H9 (cell line): Measurements from ENCODE around the gene HTN3. TPM values are rescaled to one million over a fixed set of nuclear protein-coding genes. Genes with fewer than 3 reads are reported as not detected.
"Not testable (repeated sequence)": the region's sequence is repeated elsewhere in the genome, so short reads cannot be mapped to it uniquely, and the experiment has no call there.

ENCODE experiments used
- DNase-seq: peaks from one replicate; pipeline ENCODE4 v3.0.0-alpha.2; 2017
- H2AFZ ChIP-seq: one replicate; pipeline ENCODE4 v1.6.1; 2013; ENCODE audit warnings: mild to moderate bottlenecking, low read length, control low read depth, moderate library complexity
- H2AK5ac ChIP-seq: 2 replicates; pipeline ENCODE4 v1.6.1; 2013; ENCODE audit warnings: low read length, control low read depth, mixed read lengths; ENCODE audit not compliant: insufficient read length
- H2BK120ac ChIP-seq: one replicate; pipeline ENCODE4 v1.6.1; 2013; ENCODE audit warnings: low read depth, mild to moderate bottlenecking, low read length, control low read depth, inconsistent platforms; ENCODE audit not compliant: poor library complexity, severe bottlenecking
- H2BK12ac ChIP-seq: 2 replicates; pipeline ENCODE4 v1.6.1; 2013; ENCODE audit warnings: low read length, control low read depth, mixed read lengths, low read depth; ENCODE audit not compliant: insufficient read length
- H2BK15ac ChIP-seq: 2 replicates; pipeline ENCODE4 v1.6.1; 2013; ENCODE audit warnings: low read depth, low read length, control low read depth
- H2BK20ac ChIP-seq: one replicate; pipeline ENCODE4 v1.6.1; 2013; ENCODE audit warnings: low read depth, mild to moderate bottlenecking, low read length, control low read depth, inconsistent platforms; ENCODE audit not compliant: poor library complexity, severe bottlenecking
- H2BK5ac ChIP-seq: 2 replicates; pipeline ENCODE4 v1.6.1; 2013; ENCODE audit warnings: low read length, control low read depth, mixed read lengths; ENCODE audit not compliant: insufficient read length
- H3K14ac ChIP-seq: 2 replicates; pipeline ENCODE4 v1.6.1; 2013; ENCODE audit warnings: low read length, control low read depth; ENCODE audit not compliant: insufficient read depth
- H3K18ac ChIP-seq: 2 replicates; pipeline ENCODE4 v1.6.1; 2013; ENCODE audit warnings: low read depth, mild to moderate bottlenecking, mixed read lengths, low read length, control low read depth; ENCODE audit not compliant: insufficient read length
- H3K23ac ChIP-seq: 2 replicates; pipeline ENCODE4 v1.6.1; 2013; ENCODE audit warnings: low read length, control low read depth, mixed read lengths, low read depth; ENCODE audit not compliant: insufficient read length
- H3K23me2 ChIP-seq: 2 replicates; pipeline ENCODE4 v1.6.1; 2013; ENCODE audit warnings: low read depth, mild to moderate bottlenecking, mixed read lengths, low read length, control low read depth; ENCODE audit not compliant: insufficient read length, poor library complexity, severe bottlenecking
- H3K27ac ChIP-seq: 2 replicates; pipeline ENCODE4 v1.5.1; 2013; ENCODE audit warnings: low read length, control low read depth, mixed read lengths, low read depth; ENCODE audit not compliant: insufficient read length
- H3K27me3 ChIP-seq: 2 replicates; pipeline ENCODE4 v1.6.1; 2013; ENCODE audit warnings: low read length, control low read depth, inconsistent platforms; ENCODE audit not compliant: insufficient read depth
- H3K4ac ChIP-seq: 2 replicates; pipeline ENCODE4 v1.6.1; 2013; ENCODE audit warnings: low read depth, mild to moderate bottlenecking, control low read depth, inconsistent platforms, low read length, moderate library complexity
- H3K4me1 ChIP-seq: 2 replicates; pipeline ENCODE4 v1.6.1; 2013; ENCODE audit warnings: low read length, control low read depth, inconsistent platforms; ENCODE audit not compliant: insufficient read depth
- H3K4me2 ChIP-seq: 2 replicates; pipeline ENCODE4 v1.6.1; 2013; ENCODE audit warnings: low read length, control low read depth, mixed read lengths; ENCODE audit not compliant: insufficient read length, insufficient read depth
- H3K56ac ChIP-seq: 2 replicates; pipeline ENCODE4 v1.6.1; 2013; ENCODE audit warnings: low read depth, mild to moderate bottlenecking, mixed read lengths, low read length, control low read depth; ENCODE audit not compliant: insufficient read length
- H3K79me1 ChIP-seq: 2 replicates; pipeline ENCODE4 v1.6.1; 2013; ENCODE audit warnings: low read depth, mild to moderate bottlenecking, moderate library complexity, low read length, control low read depth, inconsistent platforms; ENCODE audit not compliant: insufficient read depth, poor library complexity, severe bottlenecking
- H3K79me2 ChIP-seq: 2 replicates; pipeline ENCODE4 v1.6.1; 2013; ENCODE audit warnings: low read length, control low read depth, inconsistent platforms; ENCODE audit not compliant: insufficient read depth
- H3K9ac ChIP-seq: 2 replicates; pipeline ENCODE4 v1.6.1; 2013; ENCODE audit warnings: low read length, control low read depth, mixed read lengths; ENCODE audit not compliant: insufficient read length; ENCODE audit errors: extremely low read depth
- H3K9me3 ChIP-seq: one replicate; pipeline ENCODE4 v1.6.1; 2013; ENCODE audit warnings: low read depth, low read length, inconsistent platforms; ENCODE audit not compliant: control insufficient read depth
- H3T11ph ChIP-seq: one replicate; pipeline ENCODE4 v1.6.1; 2013; ENCODE audit warnings: mild to moderate bottlenecking, low read length, control low read depth, inconsistent platforms
- H4K20me1 ChIP-seq: one replicate; pipeline ENCODE4 v1.6.1; 2013; ENCODE audit not compliant: control insufficient read depth, insufficient read length, insufficient read depth
- H4K5ac ChIP-seq: 2 replicates; pipeline ENCODE4 v1.6.1; 2013; ENCODE audit warnings: low read depth, mild to moderate bottlenecking, mixed read lengths, low read length, control low read depth; ENCODE audit not compliant: insufficient read length
- H4K8ac ChIP-seq: replicated peaks from 2 replicates; pipeline ENCODE4 v1.6.1; 2013; ENCODE audit warnings: low read length, control low read depth, mixed read lengths, low read depth; ENCODE audit not compliant: insufficient read length
- H4K91ac ChIP-seq: 2 replicates; pipeline ENCODE4 v1.6.1; 2013; ENCODE audit warnings: low read depth, mild to moderate bottlenecking, moderate library complexity, mixed read lengths, low read length, control low read depth; ENCODE audit not compliant: insufficient read length
- H3K27ac Mint-ChIP-seq, 3 experiments: 2 replicates in 2 of 3; 3 replicates in 1 of 3; pipeline ENCODE4 v1.8.0; 2020 to 2021; ENCODE audit warnings: mixed read lengths in 3 of 3, mild to moderate bottlenecking in 1 of 3, moderate library complexity in 1 of 3
- H3K27me3 Mint-ChIP-seq: 2 replicates; pipeline ENCODE4 v1.8.0; 2021; ENCODE audit warnings: low read depth, mild to moderate bottlenecking, moderate library complexity, mixed read lengths
- H3K36me3 Mint-ChIP-seq, 3 experiments: 2 replicates in 2 of 3; 3 replicates in 1 of 3; pipeline ENCODE4 v1.8.0; 2020 to 2021; ENCODE audit warnings: low read depth in 3 of 3, mixed read lengths in 3 of 3; ENCODE audit not compliant: insufficient read depth in 1 of 3
- H3K4me1 Mint-ChIP-seq, 2 experiments: 2 replicates each; pipeline ENCODE4 v1.8.0; 2020; ENCODE audit warnings: mixed read lengths in 2 of 2
- H3K4me3 Mint-ChIP-seq, 2 experiments: 2 replicates in 1 of 2; 3 replicates in 1 of 2; pipeline ENCODE4 v1.8.0; 2020 to 2021; ENCODE audit warnings: mild to moderate bottlenecking in 2 of 2, mixed read lengths in 2 of 2, moderate library complexity in 1 of 2
- H3K9me3 Mint-ChIP-seq, 2 experiments: 2 replicates in 1 of 2; 3 replicates in 1 of 2; pipeline ENCODE4 v1.8.0; 2020; ENCODE audit warnings: mild to moderate bottlenecking in 2 of 2, mixed read lengths in 2 of 2, moderate library complexity in 1 of 2
- CTCF ChIP-seq: fragments of 200-600 bp; sonication (generic); conservative IDR thresholded peaks from 3 replicates; pipeline ENCODE4 v1.8.0; 2021; ENCODE audit warnings: antibody characterized with exemption, mild to moderate bottlenecking
- WGBS: extraction: QIAGEN DNeasy Blood & Tissue Kit; methylation state at CpG from one replicate; pipeline ENCODE4 v1.1.7; 2013; ENCODE audit warnings: missing lambda C conversion rate, low lambda C conversion rate, mixed read lengths; ENCODE audit not compliant: insufficient read length; ENCODE audit errors: extremely low coverage; 5-methylcytosine and 5-hydroxymethylcytosine counted together
- total RNA-seq: library from RNA; stranded (reverse); gene quantifications from 2 replicates; pipeline ENCODE4 v1.2.1, GENCODE V29; 2021

Gene HTN3
- total RNA-seq, 1 experiment from 2014 or later: not detected

- H3K27me3 ChIP-seq: no peaks in the 10 kb centered on the region
- H4K91ac ChIP-seq: no peak overlapping the region
- no peaks in the 10 kb centered on the region for H3K4me1 ChIP-seq
- no peak overlapping the region for H2AK5ac ChIP-seq
- H2BK20ac ChIP-seq: no peak overlapping the region
- H2BK12ac ChIP-seq: no peak overlapping the region
- no peak overlapping the region for H3K18ac ChIP-seq
- no peaks in the 10 kb centered on the region for H3K79me1 ChIP-seq
- no peak overlapping the region for H3T11ph ChIP-seq
- no peaks in the 10 kb centered on the region for H3K4me1 Mint-ChIP-seq
- no peak overlapping the region for H3K4me2 ChIP-seq
- no peaks in the 10 kb centered on the region for H3K9me3 Mint-ChIP-seq
- no peak overlapping the region for H3K27ac ChIP-seq
- H3K4me3 Mint-ChIP-seq: no peak overlapping the region
- H3K9ac ChIP-seq: no peak overlapping the region
- no peaks in the 10 kb centered on the region for H3K9me3 ChIP-seq
- H4K5ac ChIP-seq: no peak overlapping the region
- no peak overlapping the region for H2BK5ac ChIP-seq
- no peak for TF ChIP-seq CTCF
- no peak overlapping the region for H3K14ac ChIP-seq
- no CpG with 5 or more reads among the region's 5 CpGs for WGBS
- H3K27me3 Mint-ChIP-seq: no peaks in the 10 kb centered on the region
- H4K8ac ChIP-seq: no peak overlapping the region
- no peak overlapping the region for H3K23ac ChIP-seq
- no peak overlapping the region for H2AFZ ChIP-seq
- H3K36me3 Mint-ChIP-seq: no peaks in the 10 kb centered on the region
- no peaks in the 10 kb centered on the region for H4K20me1 ChIP-seq
- H2BK120ac ChIP-seq: no peak overlapping the region
- no peak overlapping the region for H3K56ac ChIP-seq
- H3K79me2 ChIP-seq: no peaks in the 10 kb centered on the region
- H3K23me2 ChIP-seq: no peaks in the 10 kb centered on the region
- no peak overlapping the region for H3K4ac ChIP-seq
- DNase-seq: no peak
- no peak overlapping the region for H3K27ac Mint-ChIP-seq
- H2BK15ac ChIP-seq: no peak overlapping the region
Observed at GRCh38 chr4:70027011-70027410, 1.2 kb upstream of the HTN3 start.

- H3K14ac ChIP-seq, H3K9me3 ChIP-seq, H3K4me1 ChIP-seq, H4K20me1 ChIP-seq, H3K4me3 Mint-ChIP-seq, H3K79me2 ChIP-seq, H3K27me3 ChIP-seq, H3K9ac ChIP-seq, DNase-seq, H2BK15ac ChIP-seq, H4K5ac ChIP-seq, H3K56ac ChIP-seq, H2BK12ac ChIP-seq, H4K91ac ChIP-seq, H3K23me2 ChIP-seq, H3K18ac ChIP-seq, H2AK5ac ChIP-seq, H2BK5ac ChIP-seq, H4K8ac ChIP-seq, H3K27ac ChIP-seq, H3K4me1 Mint-ChIP-seq, H2BK120ac ChIP-seq, H3K79me1 ChIP-seq, H3K4ac ChIP-seq, H3K4me2 ChIP-seq, H3K27ac Mint-ChIP-seq, H2AFZ ChIP-seq, H3K27me3 Mint-ChIP-seq, H3T11ph ChIP-seq, H3K23ac ChIP-seq, H2BK20ac ChIP-seq: not testable (repeated sequence)
- WGBS: no CpG with 5 or more reads among the region's 18 CpGs
- Mint-ChIP-seq H3K36me3 (peaks cover 0 to 25% (median 4%) of the 10 kb centered on the region in 3 experiments; a peak in 4 of 7 replicates), H3K9me3 (peaks cover 19 to 34% of the 10 kb centered on the region in 2 experiments)
Observed at GRCh38 chr4:70037559-70037958, 9.3 kb downstream of the HTN3 start.
